HEK293 (cell line): Measurements from ENCODE around the gene FOXP1.

Source experiments
- CTCF ChIA-PET: fragments of 350-600 bp; formaldehyde crosslinking; extraction: SDS; loops from one replicate; lab custom pipeline; 2021; ENCODE audit warnings: antibody characterized with exemption; lab: Yijun Ruan, JAX
- POLR2A ChIA-PET: fragments of 300-600 bp; formaldehyde crosslinking; extraction: SDS; loops from one replicate; lab custom pipeline; 2020; ENCODE audit warnings: antibody characterized with exemption, inconsistent platforms; lab: Yijun Ruan, JAX
- H3K27ac ChIP-seq: fragments of 200-500 bp; sonication (Bioruptor generic); 2 replicates; pipeline ENCODE4 v1.5.1; 2014; ENCODE audit warnings: low read depth, low read length, control low read depth, inconsistent platforms; ENCODE audit errors: extremely low read depth
- H3K36me3 ChIP-seq, 2 experiments: fragments of 200-500 bp in 1 of 2; sonication (Bioruptor generic) in 1 of 2; 1 replicate in 1 of 2; 2 replicates in 1 of 2; pipeline ENCODE4 v1.5.1; 2014 to 2017; ENCODE audit warnings: inconsistent platforms in 2 of 2, low read length in 2 of 2; ENCODE audit not compliant: control insufficient read depth in 2 of 2, insufficient read depth in 1 of 2
- H3K4me1 ChIP-seq: fragments of 200-500 bp; sonication (Bioruptor generic); 2 replicates; pipeline ENCODE4 v1.5.1; 2014; ENCODE audit warnings: mild to moderate bottlenecking, low read length, inconsistent platforms; ENCODE audit not compliant: control insufficient read depth, insufficient read depth
- H3K4me3 ChIP-seq: 2 replicates; pipeline ENCODE4 v1.5.1; 2011; ENCODE audit warnings: low read depth, mild to moderate bottlenecking, control low read depth, low read length, moderate library complexity
- H3K9me3 ChIP-seq: fragments of 200-500 bp; sonication (Bioruptor generic); 2 replicates; pipeline ENCODE4 v1.5.1; 2014; ENCODE audit warnings: low read depth, low read length, inconsistent platforms; ENCODE audit not compliant: control insufficient read depth, insufficient read depth
- BCL11A ChIP-seq: fragments of 450-650 bp; formaldehyde crosslinking; IDR thresholded peaks from 2 replicates; pipeline ENCODE4 v1.5.1; 2016; ENCODE audit warnings: low read depth, missing biosample characterization, missing genetic modification characterization
- KLF16 ChIP-seq: fragments of 450-650 bp; formaldehyde crosslinking; IDR thresholded peaks from 2 replicates; pipeline ENCODE4 v1.5.1; 2017; ENCODE audit warnings: missing biosample characterization, missing genetic modification characterization
- OVOL3 ChIP-seq: fragments of 450-650 bp; formaldehyde crosslinking; IDR thresholded peaks from 2 replicates; pipeline ENCODE4 v1.5.1; 2016; ENCODE audit warnings: missing biosample characterization, missing genetic modification characterization
- PRDM6 ChIP-seq: fragments of 450-650 bp; formaldehyde crosslinking; IDR thresholded peaks from 2 replicates; pipeline ENCODE4 v1.5.1; 2017; ENCODE audit warnings: missing biosample characterization, missing genetic modification characterization
- REST ChIP-seq: fragments of 450-650 bp; formaldehyde crosslinking; IDR thresholded peaks from 2 replicates; pipeline ENCODE4 v1.5.1; 2016; ENCODE audit warnings: missing biosample characterization, missing genetic modification characterization
- ZNF112 ChIP-seq: fragments of 450-650 bp; formaldehyde crosslinking; IDR thresholded peaks from 2 replicates; pipeline ENCODE4 v1.5.0; 2017; ENCODE audit warnings: missing biosample characterization, missing genetic modification characterization
- ZNF23 ChIP-seq: fragments of 450-650 bp; formaldehyde crosslinking; IDR thresholded peaks from 2 replicates; pipeline ENCODE4 v1.5.1; 2016; ENCODE audit warnings: missing biosample characterization, missing genetic modification characterization, borderline replicate concordance
- ZNF24 ChIP-seq: fragments of 450-650 bp; formaldehyde crosslinking; IDR thresholded peaks from 2 replicates; pipeline ENCODE4 v1.5.1; 2016; ENCODE audit warnings: missing biosample characterization, missing genetic modification characterization
- ZNF362 ChIP-seq: fragments of 450-650 bp; formaldehyde crosslinking; IDR thresholded peaks from 2 replicates; pipeline ENCODE4 v1.5.1; 2016; ENCODE audit warnings: missing biosample characterization, missing genetic modification characterization
- ZNF394 ChIP-seq: fragments of 450-650 bp; formaldehyde crosslinking; IDR thresholded peaks from 2 replicates; pipeline ENCODE4 v1.5.1; 2016; ENCODE audit warnings: missing biosample characterization, missing genetic modification characterization, mild to moderate bottlenecking, moderate library complexity, borderline replicate concordance
- ZNF473 ChIP-seq: fragments of 450-650 bp; formaldehyde crosslinking; IDR thresholded peaks from 2 replicates; pipeline ENCODE4 v1.5.1; 2017; ENCODE audit warnings: missing biosample characterization, missing genetic modification characterization
- ZNF529 ChIP-seq: fragments of 450-650 bp; formaldehyde crosslinking; IDR thresholded peaks from 2 replicates; pipeline ENCODE4 v1.5.1; 2017; ENCODE audit warnings: missing genetic modification characterization, missing biosample characterization; ENCODE audit not compliant: insufficient replicate concordance
- ZNF560 ChIP-seq: fragments of 450-650 bp; formaldehyde crosslinking; IDR thresholded peaks from 2 replicates; pipeline ENCODE4 v1.5.1; 2017; ENCODE audit warnings: missing biosample characterization, missing genetic modification characterization, borderline replicate concordance
- ZNF707 ChIP-seq: fragments of 450-650 bp; formaldehyde crosslinking; IDR thresholded peaks from 2 replicates; pipeline ENCODE4 v1.5.1; 2016; ENCODE audit warnings: missing biosample characterization, missing genetic modification characterization
- TF ChIP-seq, protein P1 (sequence below): fragments of 450-650 bp; formaldehyde crosslinking; IDR thresholded peaks from 2 replicates; pipeline ENCODE4 v1.5.1; 2016; ENCODE audit warnings: missing biosample characterization, missing genetic modification characterization
- TF ChIP-seq, protein P2 (sequence below): fragments of 450-650 bp; formaldehyde crosslinking; IDR thresholded peaks from 2 replicates; pipeline ENCODE4 v1.5.1; 2016; ENCODE audit warnings: missing biosample characterization, missing genetic modification characterization

FOXP1 gene

GRCh38 chr3:71057526-71057894, 526.0 kb downstream of the FOXP1 start:
- Histone ChIP-seq H3K27ac (no peak overlapping the region; the same call in 1 of the 2 replicates), H3K4me3 (no peak overlapping the region), H3K4me1 (peaks cover 27% of the 10 kb centered on the region), H3K36me3 (no peaks in the 10 kb centered on the region), H3K9me3 (no peaks in the 10 kb centered on the region)
- TF ChIP-seq PRDM6 (tag by site-specific recombination) (peak; percentile 51; the same call in 1 of the 2 replicates), ZNF529 (tag by site-specific recombination) (no peak), ZNF560 (no peak)
- CTCF ChIA-PET, result interaction anchor here (1.9 kb wide), 1 partner anchor 51 kb away, joined by 7 read pairs; no protein-coding TSS in a partner anchor
- POLR2A ChIA-PET, result no interaction called here

GRCh38 chr3:71056327-71056726, 527.2 kb downstream of the FOXP1 start:
- TF ChIP-seq ZNF112 (tag by site-specific recombination) (no peak), REST (no peak), KLF16 (tag by site-specific recombination) (no peak), ZNF24 (tag by site-specific recombination) (no peak)
- TF ChIP-seq, protein P1, sequence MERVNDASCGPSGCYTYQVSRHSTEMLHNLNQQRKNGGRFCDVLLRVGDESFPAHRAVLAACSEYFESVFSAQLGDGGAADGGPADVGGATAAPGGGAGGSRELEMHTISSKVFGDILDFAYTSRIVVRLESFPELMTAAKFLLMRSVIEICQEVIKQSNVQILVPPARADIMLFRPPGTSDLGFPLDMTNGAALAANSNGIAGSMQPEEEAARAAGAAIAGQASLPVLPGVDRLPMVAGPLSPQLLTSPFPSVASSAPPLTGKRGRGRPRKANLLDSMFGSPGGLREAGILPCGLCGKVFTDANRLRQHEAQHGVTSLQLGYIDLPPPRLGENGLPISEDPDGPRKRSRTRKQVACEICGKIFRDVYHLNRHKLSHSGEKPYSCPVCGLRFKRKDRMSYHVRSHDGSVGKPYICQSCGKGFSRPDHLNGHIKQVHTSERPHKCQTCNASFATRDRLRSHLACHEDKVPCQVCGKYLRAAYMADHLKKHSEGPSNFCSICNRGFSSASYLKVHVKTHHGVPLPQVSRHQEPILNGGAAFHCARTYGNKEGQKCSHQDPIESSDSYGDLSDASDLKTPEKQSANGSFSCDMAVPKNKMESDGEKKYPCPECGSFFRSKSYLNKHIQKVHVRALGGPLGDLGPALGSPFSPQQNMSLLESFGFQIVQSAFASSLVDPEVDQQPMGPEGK (tag by site-specific recombination), result no peak
- TF ChIP-seq, protein P2, sequence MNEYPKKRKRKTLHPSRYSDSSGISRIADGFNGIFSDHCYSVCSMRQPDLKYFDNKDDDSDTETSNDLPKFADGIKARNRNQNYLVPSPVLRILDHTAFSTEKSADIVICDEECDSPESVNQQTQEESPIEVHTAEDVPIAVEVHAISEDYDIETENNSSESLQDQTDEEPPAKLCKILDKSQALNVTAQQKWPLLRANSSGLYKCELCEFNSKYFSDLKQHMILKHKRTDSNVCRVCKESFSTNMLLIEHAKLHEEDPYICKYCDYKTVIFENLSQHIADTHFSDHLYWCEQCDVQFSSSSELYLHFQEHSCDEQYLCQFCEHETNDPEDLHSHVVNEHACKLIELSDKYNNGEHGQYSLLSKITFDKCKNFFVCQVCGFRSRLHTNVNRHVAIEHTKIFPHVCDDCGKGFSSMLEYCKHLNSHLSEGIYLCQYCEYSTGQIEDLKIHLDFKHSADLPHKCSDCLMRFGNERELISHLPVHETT (tag by site-specific recombination), result no peak
- peaks cover 0 to 3% of the 10 kb centered on the region in 2 experiments; a peak in 1 of 3 replicates for H3K36me3 ChIP-seq
- H3K4me3 ChIP-seq, result no peak overlapping the region
- H3K9me3 ChIP-seq, result no peaks in the 10 kb centered on the region
- ChIA-PET CTCF (interaction anchor here (1.9 kb wide), 1 partner anchor 50 kb away, joined by 7 read pairs; no protein-coding TSS in a partner anchor), POLR2A (no interaction called here)
- no peak overlapping the region for H3K27ac ChIP-seq
- peaks cover 35% of the 10 kb centered on the region for H3K4me1 ChIP-seq

- TF ChIP-seq PRDM6 (tag by site-specific recombination) (peak; percentile 54; the same call in 1 of the 2 replicates), ZNF362 (tag by site-specific recombination) (no peak), ZNF707 (tag by site-specific recombination) (no peak), BCL11A (tag by site-specific recombination) (no peak), ZNF23 (tag by site-specific recombination) (no peak), OVOL3 (no peak), ZNF394 (tag by site-specific recombination) (no peak), ZNF473 (tag by site-specific recombination) (no peak)
- Histone ChIP-seq H3K9me3 (no peaks in the 10 kb centered on the region), H3K27ac (no peak overlapping the region), H3K4me1 (peaks cover 38% of the 10 kb centered on the region), H3K4me3 (no peak overlapping the region), H3K36me3 (peaks cover 0 to 5% of the 10 kb centered on the region in 2 experiments; a peak in 1 of 3 replicates)
- ChIA-PET CTCF (interaction anchor here (0.6 to 0.9 kb wide), 2 partner anchors 9 to 50 kb away, joined by 3 read pairs; no protein-coding TSS in a partner anchor), POLR2A (no interaction called here)
Measured at GRCh38 chr3:71055257-71056001, 528.1 kb downstream of the FOXP1 start.
